ENCODE data around the gene NFIA.

DNA sequence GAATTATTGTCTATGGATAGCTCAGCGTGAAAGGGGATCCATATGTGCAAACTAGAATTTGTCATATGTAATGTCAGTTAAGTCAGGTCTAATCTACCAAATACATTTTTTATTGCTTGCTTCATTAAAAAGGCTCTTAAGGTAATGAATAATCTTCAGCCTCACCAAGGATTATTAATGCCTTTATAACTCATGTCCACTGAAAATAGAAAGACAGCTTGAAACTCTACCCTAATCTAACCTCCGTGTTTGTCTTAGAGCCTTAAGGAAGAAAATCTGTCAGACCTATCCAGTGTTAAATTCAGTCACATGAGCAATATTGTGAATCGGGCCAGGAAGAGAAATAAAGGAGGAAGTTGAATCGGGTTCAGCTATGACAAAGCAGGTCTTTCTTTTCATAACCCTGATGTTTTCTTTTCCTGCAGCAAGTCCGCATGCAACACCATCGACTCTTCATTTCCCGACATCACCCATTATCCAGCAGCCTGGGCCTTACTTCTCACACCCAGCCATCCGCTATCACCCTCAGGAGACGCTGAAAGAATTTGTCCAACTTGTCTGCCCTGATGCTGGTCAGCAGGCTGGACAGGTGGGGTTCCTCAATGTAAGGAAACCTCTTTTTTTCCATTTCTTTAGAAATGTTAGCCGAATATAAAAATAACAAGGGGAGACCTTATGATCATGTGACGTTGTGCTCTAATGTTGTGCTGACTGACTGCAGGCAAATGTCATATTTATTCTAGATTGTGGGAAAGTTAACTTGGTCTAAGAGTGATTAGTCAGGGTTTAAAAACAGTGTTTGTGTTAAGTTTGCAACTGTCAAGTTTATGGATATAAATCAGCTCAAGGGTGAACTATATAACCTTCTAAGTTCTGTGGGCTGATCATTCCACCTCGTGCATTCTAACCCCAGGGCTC, 321.6 kb downstream of the NFIA start:
- TF ChIP-seq EZH2 (IDR thresholded peaks at IDR 0.05) (no peak), FOXP2 (optimal IDR thresholded peaks at IDR 0.05; ENCODE audit: control extremely low read depth, extremely low read length, insufficient read depth) (no peak)
